GM19467 (cell line): ENCODE results near the gene VAT1L.
A peak's percentile ranks its signal among the peaks of the same experiment; 100 is the strongest.

Experiments used
- ATAC-seq: cut with Tn5 transposase; IDR thresholded peaks from one replicate; pipeline ENCODE4 v1.9.1; 2021; ENCODE audit warnings: mild to moderate bottlenecking, moderate library complexity; ENCODE audit not compliant: unreplicated experiment

The VAT1L gene

DNA sequence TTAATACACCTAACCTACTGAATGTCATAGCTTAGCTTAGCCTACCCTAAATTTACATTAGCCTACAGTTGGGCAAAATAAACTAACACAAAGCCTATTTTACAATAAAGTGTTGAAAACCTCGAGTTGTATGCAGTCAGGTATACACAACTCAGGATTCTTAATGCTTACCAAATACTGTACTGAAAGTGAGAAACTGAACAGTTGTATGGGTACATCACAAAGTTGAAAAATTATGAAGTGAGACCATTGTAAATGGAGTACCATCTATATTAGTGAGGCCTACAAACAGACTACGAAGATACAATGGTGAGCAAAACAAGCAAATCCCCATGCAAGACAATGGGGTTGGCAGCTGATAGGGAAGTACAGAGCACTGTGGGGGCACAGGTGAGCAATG lies 79.7 kb downstream of the VAT1L start:
- ATAC-seq, result peak; percentile 23

DNA sequence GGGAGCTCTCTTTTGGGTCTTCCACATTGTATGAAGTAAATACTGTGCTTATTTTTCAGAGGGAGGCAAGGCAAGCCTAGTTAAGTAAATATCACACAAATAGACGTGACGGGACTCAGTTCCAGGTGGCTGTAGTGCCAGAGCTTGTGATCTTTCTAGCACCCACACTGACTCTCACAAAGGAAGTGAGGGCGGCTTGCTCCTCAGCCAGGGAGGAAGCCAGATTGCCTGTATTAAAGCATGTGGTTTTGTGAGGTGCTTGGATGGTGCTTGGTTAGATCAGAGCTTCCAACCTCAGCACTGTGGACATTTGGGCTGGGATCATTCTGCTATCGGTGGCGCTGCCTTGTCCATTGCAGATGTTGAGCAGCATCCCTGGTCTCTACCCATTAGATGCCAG lies 80.1 kb downstream of the VAT1L start:
- peak; percentile 87 for ATAC-seq

DNA sequence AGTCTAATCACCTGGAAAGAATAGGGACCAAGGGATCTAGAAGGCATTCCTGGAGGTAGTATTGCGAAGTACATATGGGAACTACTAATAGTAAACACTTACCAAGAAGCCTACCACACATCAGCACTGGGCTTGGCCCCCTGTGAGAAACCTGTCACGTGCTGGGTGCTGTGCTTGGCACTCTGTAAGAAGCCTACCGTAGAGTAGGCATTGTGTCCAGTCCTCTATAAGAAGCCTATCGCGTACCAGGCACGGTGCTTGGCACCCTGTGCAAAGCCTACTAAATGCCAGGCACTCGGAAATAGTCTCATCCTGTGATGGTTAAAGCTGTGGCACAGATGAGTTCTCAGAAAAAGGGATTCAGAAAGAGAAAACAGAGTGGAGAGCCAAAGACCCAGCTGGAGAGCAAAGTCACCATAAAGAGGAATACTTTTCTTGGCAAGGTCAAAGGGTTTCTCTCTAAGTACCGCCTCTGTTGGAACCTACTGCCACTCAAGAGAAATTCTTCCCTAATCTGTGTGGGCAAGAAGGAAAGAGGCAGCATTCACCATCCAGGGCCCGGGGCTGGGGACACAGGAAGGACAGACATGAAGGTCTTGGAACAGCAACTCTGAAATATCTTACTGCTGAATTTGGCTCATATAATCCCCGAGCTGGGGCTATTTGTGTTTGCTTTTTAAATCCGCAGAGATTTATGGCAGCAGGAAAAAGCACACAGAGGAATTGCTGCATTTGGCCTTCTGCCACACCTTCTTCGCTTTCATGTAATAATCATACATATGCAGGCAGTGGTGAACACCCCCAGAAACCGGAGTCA lies 81.8 kb downstream of the VAT1L start:
- ATAC-seq, result no peak

DNA sequence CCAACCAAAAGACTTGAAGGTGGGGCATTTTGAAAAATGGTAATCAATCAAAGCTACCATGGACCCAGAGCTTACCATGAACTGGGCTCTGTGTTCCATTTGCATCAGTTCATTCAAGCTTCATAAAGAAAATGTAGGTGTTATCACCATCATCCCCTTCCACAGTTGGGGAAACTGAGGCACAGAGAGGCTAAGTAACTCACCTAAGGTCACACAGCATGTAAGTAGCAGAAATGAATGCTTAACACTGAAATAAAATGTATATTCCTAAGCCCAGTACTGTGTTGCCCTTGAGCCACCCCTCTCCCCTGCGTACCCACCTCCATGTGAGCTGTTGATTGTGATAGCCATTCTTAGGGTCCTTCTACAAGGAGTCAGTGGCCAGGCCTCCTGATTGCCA lies 83.6 kb downstream of the VAT1L start:
- no peak for ATAC-seq

DNA sequence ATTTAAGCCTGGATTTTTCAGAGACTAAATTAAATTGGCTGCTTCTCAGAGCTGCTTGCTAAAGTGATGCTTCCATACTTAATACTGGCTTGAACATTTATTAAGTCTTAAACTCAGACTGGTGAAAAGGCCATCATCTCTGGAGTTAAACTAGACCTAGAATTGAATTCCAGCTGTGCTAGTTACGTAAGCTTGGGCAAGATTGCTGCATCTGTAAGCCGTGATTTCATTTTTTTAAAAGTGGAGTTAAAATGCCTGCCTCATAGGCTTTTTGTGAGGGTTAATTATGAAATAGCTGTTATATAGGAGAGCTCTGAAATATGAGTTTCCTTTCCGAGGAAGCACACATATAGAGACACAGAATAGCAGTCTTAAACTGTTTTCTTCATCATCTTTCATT lies 84.7 kb downstream of the VAT1L start:
- ATAC-seq, result no peak

DNA sequence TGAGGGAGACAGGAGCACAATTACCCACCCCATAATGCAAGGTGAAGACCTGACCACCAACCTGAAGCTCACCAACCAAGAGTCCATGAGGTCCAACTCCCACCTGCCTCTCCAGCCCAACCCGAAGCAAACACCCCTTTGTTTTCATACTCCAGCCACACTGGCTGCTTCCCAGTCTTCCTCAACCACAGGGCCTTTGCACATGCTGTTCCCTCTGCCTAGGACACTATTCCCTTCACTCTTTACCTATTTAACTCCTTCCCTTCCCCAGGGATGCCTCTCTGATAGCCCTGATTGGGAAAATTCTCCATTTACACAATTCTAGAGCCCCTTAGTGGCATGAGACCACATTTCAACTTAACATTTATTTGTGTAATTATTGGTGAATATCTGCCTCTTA lies 86.0 kb downstream of the VAT1L start:
- no peak for ATAC-seq

DNA sequence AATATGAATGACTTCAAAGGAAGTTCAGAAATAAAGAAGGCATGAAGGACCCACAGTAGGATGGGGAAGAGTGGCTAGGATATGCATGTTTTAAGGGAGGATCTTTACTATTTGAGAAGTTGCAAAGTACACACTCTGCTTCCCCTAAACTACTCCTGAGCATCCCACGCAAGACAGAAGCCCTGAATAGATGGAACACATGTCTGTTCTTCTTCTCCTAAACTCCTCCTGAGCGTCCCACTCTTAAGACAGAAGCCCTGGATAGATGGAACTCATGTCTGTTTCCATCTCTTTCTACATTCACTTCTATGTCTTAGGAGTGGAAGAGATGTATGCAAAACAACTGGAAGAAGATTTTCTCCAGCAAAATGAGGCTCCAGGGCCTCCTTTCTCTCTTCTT lies 88.4 kb downstream of the VAT1L start:
- ATAC-seq, result no peak

DNA sequence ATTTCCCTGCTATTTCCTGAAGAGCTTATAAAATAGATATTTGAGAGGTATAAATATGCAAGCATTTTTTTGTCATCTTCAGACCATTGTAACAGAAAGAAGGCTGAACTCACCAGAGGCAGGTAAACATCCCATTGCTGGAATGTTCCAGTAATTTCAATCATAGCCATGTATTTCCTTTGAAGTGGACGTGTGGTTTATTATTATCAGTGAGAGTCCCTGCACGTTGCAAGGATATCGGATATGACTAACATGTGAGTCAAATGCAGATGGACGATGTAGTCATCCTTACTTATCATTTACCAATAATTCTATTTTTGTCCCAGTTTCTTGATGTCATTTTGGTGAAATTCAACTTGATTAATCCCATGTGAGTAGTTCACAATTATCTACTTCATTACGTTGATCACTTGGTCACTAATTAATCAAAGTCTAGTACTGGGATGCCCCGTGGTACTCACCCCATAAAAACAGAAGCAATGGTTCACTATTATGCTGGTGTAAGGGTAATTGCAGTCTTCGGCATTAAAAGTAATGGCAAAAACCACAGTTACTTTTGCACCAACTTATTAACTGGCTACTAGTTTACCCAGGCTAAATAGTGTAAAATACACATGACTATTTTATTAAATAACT lies 89.5 kb downstream of the VAT1L start:
- no peak for ATAC-seq

DNA sequence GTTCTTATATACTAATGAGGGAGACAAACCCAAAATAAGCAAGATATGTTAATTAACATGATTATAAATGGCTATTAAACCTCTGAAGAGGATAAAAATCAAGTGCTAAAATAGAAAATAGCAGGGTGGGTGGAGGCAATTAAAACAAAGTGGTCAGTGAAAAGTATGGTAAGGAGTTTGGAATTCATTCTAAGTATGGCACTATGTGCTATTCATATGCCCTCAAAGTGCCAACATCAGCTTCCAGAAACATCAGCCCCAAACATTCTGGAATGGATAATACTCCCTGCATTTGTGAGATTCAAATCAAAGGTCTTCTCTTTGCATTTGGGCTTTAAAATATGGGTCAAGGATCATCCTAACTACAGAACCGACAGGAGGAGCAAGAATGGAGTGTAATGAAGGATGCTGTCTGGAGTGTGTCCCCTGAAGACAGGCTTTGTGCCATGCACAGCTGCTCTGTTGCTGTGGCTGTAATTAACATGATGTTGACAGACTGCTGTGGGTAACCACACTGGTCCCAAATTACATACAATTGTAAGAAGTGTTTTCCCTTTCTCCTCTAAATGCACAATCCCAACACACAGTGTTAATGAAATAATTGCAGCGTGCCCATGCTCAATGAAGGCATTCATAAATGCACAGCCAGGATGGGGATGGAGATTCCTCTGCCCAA lies 93.1 kb downstream of the VAT1L start:
- ATAC-seq, result no peak

DNA sequence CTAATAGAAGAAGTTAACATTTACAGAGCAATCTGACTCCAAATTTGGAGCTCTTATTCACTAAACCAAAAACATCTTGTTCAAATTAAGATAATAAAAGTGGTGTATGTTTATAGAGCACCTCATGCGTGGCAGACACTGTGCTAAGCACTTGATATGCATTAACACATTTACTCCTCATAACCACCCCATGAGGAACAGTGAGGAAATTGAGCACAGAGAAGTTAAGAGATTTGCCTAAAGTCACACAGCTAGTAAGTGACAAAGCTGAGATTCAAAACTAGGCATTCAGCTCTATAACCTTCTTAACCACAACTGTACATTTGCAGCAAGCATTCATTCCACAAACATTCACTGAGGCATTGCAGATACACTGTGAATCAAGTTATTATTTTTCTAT lies 94.0 kb downstream of the VAT1L start:
- ATAC-seq, result no peak

DNA sequence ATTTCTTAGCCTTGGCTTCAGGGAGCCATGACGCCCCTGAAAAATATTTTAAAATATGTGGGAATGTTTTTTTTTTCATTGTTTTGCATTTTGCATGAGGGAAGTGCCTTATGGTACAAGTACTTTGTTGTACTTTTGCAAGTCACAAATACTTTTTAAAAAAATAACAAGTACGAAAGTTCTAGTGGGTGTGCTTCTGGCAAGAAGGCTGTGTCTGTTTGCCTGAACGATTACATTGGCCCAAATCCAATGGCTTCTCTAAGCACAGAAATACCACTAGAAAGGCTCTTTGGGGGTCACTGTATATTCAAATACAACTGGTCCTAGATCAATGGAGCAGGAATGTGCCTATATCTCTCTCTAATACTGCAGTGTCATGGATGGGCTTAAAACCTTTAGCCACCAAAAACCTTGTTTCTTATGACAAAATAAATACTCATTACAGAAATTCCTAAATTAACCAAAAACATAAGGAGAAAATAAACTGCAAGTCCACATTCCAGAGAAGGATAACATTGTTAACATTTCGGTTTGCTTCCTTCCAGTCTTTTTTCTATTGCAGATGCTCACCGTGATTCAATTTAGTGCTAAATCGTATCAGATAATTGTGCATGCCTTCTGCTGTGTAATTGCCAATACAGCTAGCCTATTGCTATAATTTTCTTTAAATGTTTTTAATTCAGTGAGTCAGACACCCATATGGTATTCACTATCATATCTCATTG lies 97.4 kb downstream of the VAT1L start:
- no peak for ATAC-seq

DNA sequence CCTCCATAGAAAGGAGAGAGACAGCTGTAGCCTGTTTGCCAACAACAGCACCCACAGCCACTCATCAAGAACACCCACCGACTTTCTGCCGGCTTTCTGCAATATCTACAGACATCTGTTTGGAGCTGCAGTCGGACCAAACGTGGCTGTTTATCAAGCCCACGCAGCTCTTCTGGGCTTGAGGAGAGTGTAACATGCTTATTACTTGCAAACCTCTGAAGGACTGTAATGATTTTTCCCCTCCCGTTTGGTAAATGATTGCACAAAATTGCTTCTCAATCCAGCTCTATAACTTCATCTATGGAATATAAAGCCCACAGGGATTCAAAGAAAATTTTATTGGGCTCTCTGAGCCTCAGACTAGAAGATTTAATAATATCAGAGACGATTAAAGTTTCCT lies 100.5 kb downstream of the VAT1L start:
- no peak for ATAC-seq

DNA sequence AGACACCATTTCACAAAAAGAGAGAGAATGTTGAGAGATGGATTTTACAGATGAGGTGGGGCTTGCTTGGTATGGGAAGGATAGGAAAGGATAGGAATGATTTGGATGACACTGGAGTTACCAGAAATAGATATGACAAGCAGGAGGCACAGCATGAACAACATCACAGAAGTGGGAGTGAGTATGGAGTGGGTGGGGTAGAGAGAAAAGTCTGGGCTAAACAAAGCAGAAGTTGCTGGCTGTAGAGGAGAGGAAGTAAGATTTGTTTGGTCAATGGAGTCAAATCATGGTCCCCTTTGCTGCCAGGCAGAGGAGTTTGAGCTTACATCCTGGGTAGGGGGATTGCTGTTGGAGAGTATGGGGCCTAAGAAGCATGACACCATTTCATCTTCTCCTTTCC lies 101.7 kb downstream of the VAT1L start:
- ATAC-seq, result no peak

DNA sequence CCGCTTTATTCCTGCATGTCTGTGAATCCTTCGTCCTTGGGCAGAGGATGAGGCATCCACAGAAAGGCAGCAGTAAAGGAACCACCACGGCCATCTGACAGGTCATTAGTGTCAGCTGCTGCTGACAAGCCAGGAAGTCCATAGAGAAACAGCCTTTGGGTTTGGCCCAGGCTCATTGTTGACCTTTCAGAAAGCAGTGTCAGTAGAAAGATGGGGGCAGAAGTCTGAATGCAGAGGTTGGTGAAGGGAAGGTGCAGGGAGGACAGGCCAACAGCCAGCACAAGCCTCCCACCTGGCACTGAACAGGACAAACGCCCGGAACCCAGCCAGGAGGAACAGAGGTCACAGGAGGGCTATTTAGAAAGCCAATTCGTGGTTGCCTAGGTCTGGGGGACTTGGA lies 105.8 kb downstream of the VAT1L start:
- ATAC-seq, result no peak

DNA sequence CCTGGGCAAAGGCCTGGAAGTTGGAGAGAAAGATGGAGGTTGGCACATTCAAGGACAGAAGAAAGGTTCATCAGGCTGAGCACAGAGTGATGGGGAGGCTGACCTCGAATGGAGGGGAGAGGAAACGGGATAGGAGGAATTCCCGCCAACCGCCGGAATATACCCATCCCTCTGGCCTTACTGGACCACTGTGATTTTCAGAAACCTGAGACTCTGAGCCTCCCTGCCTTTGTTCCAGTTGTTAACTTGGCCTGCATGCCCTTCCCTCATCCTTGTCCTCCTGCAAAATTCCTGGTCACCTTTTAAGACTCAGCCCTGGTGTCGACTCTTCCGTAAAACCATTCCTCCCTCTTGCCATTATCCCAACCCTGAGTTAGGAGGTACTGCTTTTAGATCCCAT lies 107.6 kb downstream of the VAT1L start:
- no peak for ATAC-seq

DNA sequence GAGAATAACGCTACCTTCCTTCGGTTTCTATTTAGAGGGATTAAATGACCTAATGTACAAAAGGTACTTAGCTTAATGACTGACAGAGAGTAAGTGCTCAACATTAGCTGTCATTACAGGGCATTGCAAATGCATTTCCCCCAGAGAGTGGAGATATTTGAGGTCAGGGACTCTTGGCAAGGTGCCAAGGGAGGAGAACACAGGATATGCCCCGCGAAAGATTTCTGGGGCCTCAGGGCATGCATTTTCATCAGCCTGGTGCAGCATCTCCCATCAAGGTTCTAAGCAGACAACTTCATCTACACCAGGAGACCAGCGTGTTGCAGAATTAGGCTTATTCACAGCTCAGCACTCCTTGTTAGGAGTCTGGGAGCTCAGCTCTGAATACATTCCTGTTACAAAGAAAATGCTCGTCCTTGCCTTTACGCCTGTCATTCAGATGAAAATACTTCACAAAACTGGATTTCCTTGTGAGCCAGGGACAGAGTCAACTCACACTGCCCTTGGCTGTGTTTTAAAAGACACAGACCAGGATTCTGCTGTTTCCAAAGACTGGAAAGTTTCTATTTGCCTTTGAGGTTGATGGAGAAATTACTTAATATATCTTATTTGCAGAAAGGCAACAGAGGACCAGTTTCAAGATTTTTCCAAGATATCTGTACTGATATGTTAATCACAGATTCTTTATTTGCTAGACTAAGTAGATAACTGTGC lies 108.2 kb downstream of the VAT1L start:
- no peak for ATAC-seq

DNA sequence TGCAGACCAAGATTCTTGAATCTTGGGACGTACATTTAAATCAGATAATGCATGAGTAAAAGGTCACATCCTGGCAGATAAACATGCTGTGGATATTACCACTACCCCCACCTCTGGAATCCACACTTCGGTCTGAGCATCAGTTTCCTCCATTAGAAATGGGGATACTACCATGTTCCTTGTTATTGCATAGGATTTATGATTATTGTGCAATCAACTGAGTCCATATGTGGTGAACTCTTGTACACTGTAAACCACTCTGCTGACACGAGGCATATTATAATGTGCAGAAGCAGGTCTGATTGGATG lies 108.7 kb downstream of the VAT1L start:
- ATAC-seq, result no peak

DNA sequence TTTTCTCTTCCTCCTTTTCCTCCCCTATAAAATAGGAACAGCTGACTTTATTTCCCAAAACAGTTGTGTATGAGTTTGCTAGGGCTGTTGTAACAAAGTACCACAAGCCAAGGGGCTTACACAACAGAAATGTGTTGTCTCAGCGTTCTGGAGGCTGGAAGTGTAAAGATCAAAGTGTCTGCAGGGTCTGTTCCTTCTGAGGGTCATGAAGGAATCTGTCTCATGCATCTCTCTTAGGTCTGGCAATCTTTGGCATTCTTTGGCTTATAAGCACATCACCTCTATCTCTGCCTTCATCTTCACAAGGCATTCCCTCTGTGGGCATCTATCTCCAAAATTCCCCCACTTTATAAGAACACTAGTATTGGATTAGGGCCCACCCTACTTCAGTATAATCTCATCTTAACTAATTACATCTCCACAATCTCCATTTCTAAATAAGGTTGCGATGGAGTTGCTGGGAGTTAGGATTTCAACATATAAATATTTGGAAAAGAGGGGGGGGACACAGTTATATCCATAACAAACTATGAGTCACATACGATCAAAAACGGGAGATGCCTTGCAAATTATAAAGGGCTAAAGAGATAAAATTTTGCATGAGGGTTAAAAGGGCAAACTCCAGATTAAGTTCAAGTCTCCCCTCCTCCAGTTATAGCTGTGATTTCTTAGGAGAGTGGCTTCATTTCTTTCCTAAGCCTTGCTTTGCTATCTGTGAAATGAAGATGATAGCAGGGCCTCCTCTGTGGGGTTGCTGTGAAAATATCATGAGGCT lies 109.7 kb downstream of the VAT1L start:
- ATAC-seq, result no peak

DNA sequence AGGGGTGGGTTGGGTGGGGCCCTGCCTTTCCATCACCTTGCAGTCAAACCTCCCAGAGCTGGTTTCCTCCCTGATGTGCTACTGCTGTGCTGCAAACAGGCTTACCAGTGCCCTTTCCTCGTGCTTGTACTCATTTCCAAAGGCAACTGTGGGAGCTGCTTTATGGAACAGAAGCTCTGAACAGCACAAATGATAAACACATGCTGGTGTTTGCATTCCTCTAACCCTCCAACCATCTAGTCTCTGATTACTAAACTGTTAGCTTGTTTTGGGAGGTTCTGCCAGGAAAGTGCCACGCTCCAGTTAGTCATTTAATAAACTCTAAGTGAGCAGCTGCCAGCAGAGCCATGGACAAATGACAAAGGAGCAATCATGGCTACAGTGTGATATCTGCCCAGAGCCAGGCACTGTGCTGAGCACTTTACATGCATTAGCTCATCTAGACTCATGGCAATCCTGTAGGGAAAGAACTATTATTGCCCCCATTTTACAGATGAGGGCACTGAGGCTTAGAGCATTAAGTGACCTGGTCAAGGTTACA lies 110.4 kb downstream of the VAT1L start:
- ATAC-seq, result no peak

DNA sequence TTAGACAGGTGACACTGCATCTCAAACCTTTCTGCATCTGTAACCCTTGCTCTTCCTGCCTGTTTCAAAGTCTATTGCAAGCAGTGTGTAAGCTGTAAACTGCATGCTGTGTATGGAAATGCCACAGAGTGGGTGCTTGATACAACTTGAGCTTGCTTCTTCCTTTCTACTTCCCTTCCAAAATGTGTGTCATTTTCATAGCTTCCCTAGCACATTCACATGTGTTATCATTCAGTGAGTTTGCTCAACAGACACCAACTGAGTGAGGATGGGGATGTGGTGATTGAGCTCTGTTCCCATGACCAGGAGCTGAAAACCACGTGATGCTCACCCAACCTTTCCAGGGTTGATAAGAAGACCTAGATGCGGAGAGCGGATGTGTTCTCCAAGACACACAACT lies 111.1 kb downstream of the VAT1L start:
- no peak for ATAC-seq
